Activated effector memory CD4-positive, alpha-beta T cell treated with Interleukin-2 at 50 U/mL for 16 hours (primary cell): ENCODE measurements around the gene SLC22A17.
"Not testable (repeated sequence)": the region's sequence is repeated elsewhere in the genome, so short reads cannot be mapped to it uniquely, and the experiment has no call there.

Experiments
- DNase-seq: peaks from one replicate; pipeline ENCODE4 v3.0.0-alpha.2; 2020

SLC22A17 gene

GRCh38 chr14:23327947-23328744 lies 24.5 kb downstream of the SLC22A17 start:
- DNase-seq, result peak; percentile 29

GRCh38 chr14:23326491-23327332 lies 26.0 kb downstream of the SLC22A17 start:
- no peak for DNase-seq

GRCh38 chr14:23325746-23326145 lies 26.9 kb downstream of the SLC22A17 start:
- not testable (repeated sequence) for DNase-seq

- no peak for DNase-seq
Measured at GRCh38 chr14:23324993-23325392, 27.7 kb downstream of the SLC22A17 start.

GRCh38 chr14:23324455-23324846 lies 28.2 kb downstream of the SLC22A17 start:
- DNase-seq, result no peak

- no peak for DNase-seq
Measured at GRCh38 chr14:23323838-23324454, 28.7 kb downstream of the SLC22A17 start.

- no peak for DNase-seq
Measured at GRCh38 chr14:23322568-23323517, 29.8 kb downstream of the SLC22A17 start.

GRCh38 chr14:23321572-23322547 lies 30.8 kb downstream of the SLC22A17 start:
- DNase-seq, result peak; percentile 31

- peak; percentile 97 for DNase-seq
Measured at GRCh38 chr14:23320584-23321571, 31.8 kb downstream of the SLC22A17 start, which contains the start of gene PABPN1. TSS of gene PABPN1 (plus strand) at chr14:23321457. CDS start at chr14:23321470, 13 bp downstream.

- no peak for DNase-seq
Measured at GRCh38 chr14:23319746-23320583, 32.7 kb downstream of the SLC22A17 start.

- DNase-seq, result no peak
Measured at GRCh38 chr14:23316300-23316699, 36.4 kb downstream of the SLC22A17 start.

- no peak for DNase-seq
Measured at GRCh38 chr14:23310546-23310945, 42.1 kb downstream of the SLC22A17 start.

GRCh38 chr14:23308721-23309445 lies 43.8 kb downstream of the SLC22A17 start:
- DNase-seq, result no peak

- no peak for DNase-seq
Measured at GRCh38 chr14:23307687-23308644, 44.7 kb downstream of the SLC22A17 start.

GRCh38 chr14:23307146-23307530 lies 45.5 kb downstream of the SLC22A17 start:
- no peak for DNase-seq

GRCh38 chr14:23306412-23307145 lies 46.1 kb downstream of the SLC22A17 start, which contains the start of gene BCL2L2:
TSS of gene BCL2L2 (plus strand) at chr14:23306833. CDS start at chr14:23307768, 935 bp downstream.
- DNase-seq, result no peak
